PC-3 (cell line): ENCODE data around the gene PHGDH. TPM values are rescaled to one million over a fixed set of nuclear protein-coding genes. Genes with fewer than 3 reads are reported as not detected.
A peak's percentile ranks its signal among the peaks of the same experiment; 100 is the strongest.

Experiments used
- ATAC-seq: fragments of 200-7000 bp; cut with Tn5 transposase; 2 replicates; pipeline ENCODE4 v1.9.1; 2020; ENCODE audit warnings: mild to moderate bottlenecking, moderate library complexity
- BruUV-seq: library from RNA; stranded (reverse); fragments of 400-500 nt; replicated peaks from 2 replicates; lab custom pipeline; 2021; lab: Mats Ljungman, UMichigan
- CTCF ChIA-PET: fragments of 300-600 bp; sonication (Branson Sonifier 250); formaldehyde crosslinking; loops from one replicate; lab custom pipeline; 2022; ENCODE audit warnings: antibody characterized with exemption; lab: Charles Lee
- POLR2A ChIA-PET: fragments of 300-600 bp; sonication (Branson Sonifier 250); formaldehyde crosslinking; loops from one replicate; lab custom pipeline; 2022; ENCODE audit warnings: antibody characterized with exemption; ENCODE audit not compliant: unreplicated experiment; lab: Charles Lee
- DNase-seq: peaks from one replicate; pipeline ENCODE4 v3.0.0-alpha.2; 2015
- H2AFZ ChIP-seq: fragments of 300-600 bp; sonication (generic); 2 replicates; pipeline ENCODE4 v1.6.0; 2016; ENCODE audit warnings: antibody characterized with exemption, low read length
- H3F3A ChIP-seq: fragments of 300-600 bp; sonication (generic); one replicate; pipeline ENCODE4 v1.6.0; 2017; ENCODE audit warnings: antibody characterized with exemption, low read length, control low read depth, mild to moderate bottlenecking; ENCODE audit not compliant: unreplicated experiment
- H3K27ac ChIP-seq: fragments of 300-600 bp; sonication (generic); 2 replicates; pipeline ENCODE4 v1.5.1; 2016; ENCODE audit warnings: mild to moderate bottlenecking, low read length
- H3K27me3 ChIP-seq: fragments of 300-600 bp; sonication (generic); 2 replicates; pipeline ENCODE4 v1.6.1; 2016; ENCODE audit warnings: low read length, mixed read lengths
- H3K36me3 ChIP-seq: fragments of 300-600 bp; sonication (generic); 2 replicates; pipeline ENCODE4 v1.6.1; 2016; ENCODE audit warnings: low read depth, mixed run types, low read length, mixed read lengths
- H3K4me1 ChIP-seq: fragments of 300-600 bp; sonication (generic); 2 replicates; pipeline ENCODE4 v1.5.1; 2016; ENCODE audit warnings: low read length; ENCODE audit not compliant: insufficient read depth
- H3K4me2 ChIP-seq: fragments of 300-600 bp; sonication (generic); 2 replicates; pipeline ENCODE4 v1.6.0; 2016; ENCODE audit warnings: low read length
- H3K4me3 ChIP-seq: fragments of 300-600 bp; sonication (generic); 2 replicates; pipeline ENCODE4 v1.5.1; 2016; ENCODE audit warnings: mild to moderate bottlenecking, low read length, mixed read lengths
- H3K79me2 ChIP-seq: fragments of 300-600 bp; sonication (generic); 2 replicates; pipeline ENCODE4 v1.6.1; 2017; ENCODE audit warnings: low read length, mixed read lengths
- H3K9ac ChIP-seq: fragments of 300-600 bp; sonication (generic); 2 replicates; pipeline ENCODE4 v1.6.0; 2016; ENCODE audit warnings: mild to moderate bottlenecking, low read length
- H3K9me2 ChIP-seq: fragments of 300-600 bp; sonication (generic); replicated peaks from 2 replicates; pipeline ENCODE4 v1.6.1; 2016; ENCODE audit warnings: mixed run types, low read length, mixed read lengths
- H3K9me3 ChIP-seq: fragments of 300-600 bp; sonication (generic); 2 replicates; pipeline ENCODE4 v1.6.1; 2016; ENCODE audit warnings: low read length, mixed read lengths
- H4K20me1 ChIP-seq: fragments of 300-600 bp; sonication (generic); 2 replicates; pipeline ENCODE4 v1.6.1; 2016; ENCODE audit warnings: low read length, mixed read lengths
- EZH2 ChIP-seq: fragments of 300-600 bp; sonication (generic); IDR thresholded peaks from one replicate; pipeline ENCODE4 v1.6.1; 2017; ENCODE audit warnings: antibody characterized with exemption, mild to moderate bottlenecking, low read length; ENCODE audit not compliant: unreplicated experiment
- EZH2phosphoT487 ChIP-seq: fragments of 300-600 bp; sonication (generic); IDR thresholded peaks from 2 replicates; pipeline ENCODE4 v1.6.1; 2018; ENCODE audit warnings: mild to moderate bottlenecking, antibody characterized with exemption, low read length, borderline replicate concordance
- intact Hi-C: fragments of 100-400 bp; cut with micrococcal nuclease; formaldehyde crosslinking; loops from 2 replicates; pipeline ENCODE4 v1.9.0; 2023
- total RNA-seq: library from RNA; depleted of rRNA; stranded (reverse); fragments of >200 nt; gene quantifications from 2 replicates; pipeline ENCODE4 v1.2.3, GENCODE V29; 2014
- TF ChIP-seq, protein P1 (sequence below): fragments of 300-600 bp; sonication (generic); conservative IDR thresholded peaks from 2 replicates; pipeline ENCODE4 v1.5.1; 2017; ENCODE audit warnings: antibody characterized with exemption, low read depth, mild to moderate bottlenecking, low read length

Gene PHGDH
- total RNA-seq, 1 experiment from 2014 or later: 134 TPM

DNA sequence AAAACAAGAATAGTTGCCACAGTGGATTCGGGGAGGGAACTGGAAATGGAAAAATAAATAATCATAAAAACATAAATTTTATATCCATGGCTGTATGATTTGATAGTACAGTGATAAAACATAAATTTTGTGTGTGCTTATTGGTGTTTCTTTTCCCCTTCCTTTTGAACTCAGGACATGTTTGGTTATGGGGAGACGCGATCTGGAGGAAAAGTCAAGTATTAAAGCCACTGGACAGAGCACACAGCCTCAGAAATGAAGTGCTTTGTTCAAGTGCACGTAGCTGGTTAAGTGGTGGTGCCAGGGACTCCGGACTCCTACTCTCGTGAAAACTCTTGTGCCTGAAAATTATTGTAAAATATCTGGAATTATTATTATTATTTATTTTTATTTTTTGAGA, 66.6 kb downstream of the PHGDH start:
- TF ChIP-seq, protein P1, sequence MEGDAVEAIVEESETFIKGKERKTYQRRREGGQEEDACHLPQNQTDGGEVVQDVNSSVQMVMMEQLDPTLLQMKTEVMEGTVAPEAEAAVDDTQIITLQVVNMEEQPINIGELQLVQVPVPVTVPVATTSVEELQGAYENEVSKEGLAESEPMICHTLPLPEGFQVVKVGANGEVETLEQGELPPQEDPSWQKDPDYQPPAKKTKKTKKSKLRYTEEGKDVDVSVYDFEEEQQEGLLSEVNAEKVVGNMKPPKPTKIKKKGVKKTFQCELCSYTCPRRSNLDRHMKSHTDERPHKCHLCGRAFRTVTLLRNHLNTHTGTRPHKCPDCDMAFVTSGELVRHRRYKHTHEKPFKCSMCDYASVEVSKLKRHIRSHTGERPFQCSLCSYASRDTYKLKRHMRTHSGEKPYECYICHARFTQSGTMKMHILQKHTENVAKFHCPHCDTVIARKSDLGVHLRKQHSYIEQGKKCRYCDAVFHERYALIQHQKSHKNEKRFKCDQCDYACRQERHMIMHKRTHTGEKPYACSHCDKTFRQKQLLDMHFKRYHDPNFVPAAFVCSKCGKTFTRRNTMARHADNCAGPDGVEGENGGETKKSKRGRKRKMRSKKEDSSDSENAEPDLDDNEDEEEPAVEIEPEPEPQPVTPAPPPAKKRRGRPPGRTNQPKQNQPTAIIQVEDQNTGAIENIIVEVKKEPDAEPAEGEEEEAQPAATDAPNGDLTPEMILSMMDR: no peak
- TF ChIP-seq EZH2phosphoT487 (no peak), EZH2 (no peak)
- intact Hi-C loops: no loop called here
- Histone ChIP-seq H3K27ac (no peak overlapping the region), H3K36me3 (no peaks in the 10 kb centered on the region), H3K4me3 (no peak overlapping the region), H3K4me1 (peaks cover 41% of the 10 kb centered on the region), H3K9me3 (no peaks in the 10 kb centered on the region), H2AFZ (no peak overlapping the region), H3K79me2 (no peaks in the 10 kb centered on the region), H3F3A (no peaks in the 10 kb centered on the region), H3K9ac (no peak overlapping the region), H3K9me2 (no peaks in the 10 kb centered on the region), H3K4me2 (no peak overlapping the region), H3K27me3 (no peaks in the 10 kb centered on the region), H4K20me1 (no peaks in the 10 kb centered on the region)
- no peak for ATAC-seq
- CTCF ChIA-PET: no interaction called here
- POLR2A ChIA-PET: no interaction called here
- DNase-seq: no peak
- BruUV-seq: no TSS peak

DNA sequence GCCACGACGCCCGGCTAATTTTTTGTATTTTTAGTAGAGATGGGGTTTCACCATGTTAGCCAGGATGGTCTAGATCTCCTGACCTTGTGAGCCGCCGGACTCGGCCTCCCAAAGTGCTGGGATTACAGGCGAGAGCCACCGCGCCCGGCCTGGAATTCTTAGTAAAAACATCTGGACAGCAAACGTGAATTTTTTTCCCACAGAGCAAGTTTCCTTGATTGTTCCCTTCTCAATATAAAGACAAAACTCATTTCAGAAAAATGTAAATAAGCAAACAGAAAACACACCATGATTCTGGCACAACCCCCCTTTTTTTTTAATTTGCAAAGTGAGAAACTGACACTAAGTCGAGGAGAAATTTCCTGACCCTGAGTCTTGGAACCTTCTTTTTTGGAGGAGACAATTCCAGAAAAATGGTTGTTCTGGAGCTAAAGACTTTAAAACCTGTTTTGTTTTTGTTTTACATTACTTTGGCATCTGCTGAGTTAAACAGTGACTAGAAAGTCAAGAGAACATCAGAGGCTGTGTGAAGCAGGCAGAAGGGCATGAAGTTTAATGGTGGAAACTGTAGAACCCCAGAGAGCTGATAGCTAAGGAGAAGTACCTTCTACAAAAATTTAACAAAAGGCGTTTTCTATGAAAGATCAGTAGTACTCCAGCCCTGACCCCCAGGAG, 67.3 kb downstream of the PHGDH start:
- no peak for DNase-seq
- POLR2A ChIA-PET: no interaction called here
- H3K4me1 ChIP-seq: peaks cover 41% of the 10 kb centered on the region

More for the DNA sequence above, 67.3 kb downstream of the PHGDH start:
- H3K27me3 ChIP-seq: no peaks in the 10 kb centered on the region
- H3K9me3 ChIP-seq: no peaks in the 10 kb centered on the region
- H3K4me3 ChIP-seq: no peak overlapping the region
- no peaks in the 10 kb centered on the region for H3K9me2 ChIP-seq
- no peak overlapping the region for H3K9ac ChIP-seq
- no peaks in the 10 kb centered on the region for H3K36me3 ChIP-seq
- H4K20me1 ChIP-seq: no peaks in the 10 kb centered on the region
- peak overlapping the region; percentile 74; the same call in 1 of the 2 replicates for H3K4me2 ChIP-seq
- no TSS peak for BruUV-seq
- TF ChIP-seq, protein P1: no peak
- TF ChIP-seq EZH2phosphoT487 (no peak), EZH2 (no peak)
- no peaks in the 10 kb centered on the region for H3K79me2 ChIP-seq
- CTCF ChIA-PET: interaction anchor here (0.6 kb wide), 1 partner anchor 196 kb away, joined by 3 read pairs; no protein-coding TSS in a partner anchor
- intact Hi-C loops: no loop called here
- no peak overlapping the region; the same call in 1 of the 2 replicates for H3K27ac ChIP-seq
- ATAC-seq: no peak
- peak overlapping the region; percentile 68; the same call in 1 of the 2 replicates for H2AFZ ChIP-seq
- H3F3A ChIP-seq: no peaks in the 10 kb centered on the region
